DOHH2 (cell line): ENCODE data around the gene PPP2R2B.

Experiments used
- CTCF ChIP-seq: fragments of 200-600 bp; sonication (generic); IDR thresholded peaks from one replicate; pipeline ENCODE4 v1.5.1; 2014; ENCODE audit warnings: antibody characterized with exemption, mild to moderate bottlenecking, low read depth, low read length; ENCODE audit not compliant: poor library complexity, severe bottlenecking
- EZH2phosphoT487 ChIP-seq: fragments of 200-600 bp; sonication (generic); IDR thresholded peaks from 2 replicates; pipeline ENCODE4 v1.6.1; 2017; ENCODE audit warnings: borderline replicate concordance, mild to moderate bottlenecking, antibody characterized with exemption, low read length, moderate library complexity, mixed read lengths

- TF ChIP-seq CTCF (no peak), EZH2phosphoT487 (no peak)
Observed at GRCh38 chr5:146690880-146691355, 187.6 kb downstream of the PPP2R2B start.
